GM23248 (cell line): ENCODE data around the gene WNK4. TPM values are rescaled to one million over a fixed set of nuclear protein-coding genes. Genes with fewer than 3 reads are reported as not detected.

Experiments used
- DNase-seq: peaks from one replicate; pipeline ENCODE4 v3.0.0-alpha.2; 2015
- H2AFZ ChIP-seq: fragments of 200-600 bp; sonication (generic); 2 replicates; pipeline ENCODE4 v1.6.1; 2016; ENCODE audit warnings: antibody characterized with exemption
- H3F3A ChIP-seq: fragments of 200-600 bp; sonication (generic); 2 replicates; pipeline ENCODE4 v1.6.1; 2016; ENCODE audit warnings: mild to moderate bottlenecking, antibody characterized with exemption, mixed run types; ENCODE audit not compliant: insufficient read depth
- H3K27ac ChIP-seq: fragments of 200-600 bp; sonication (generic); 2 replicates; pipeline ENCODE4 v1.5.1; 2016; ENCODE audit warnings: mild to moderate bottlenecking
- H3K27me3 ChIP-seq: fragments of 200-600 bp; sonication (generic); replicated peaks from 2 replicates; pipeline ENCODE4 v1.6.1; 2016; ENCODE audit warnings: mild to moderate bottlenecking; ENCODE audit not compliant: insufficient read depth
- H3K36me3 ChIP-seq: fragments of 200-600 bp; sonication (generic); 2 replicates; pipeline ENCODE4 v1.6.1; 2016; ENCODE audit warnings: low read depth, mild to moderate bottlenecking
- H3K4me1 ChIP-seq: fragments of 200-600 bp; sonication (generic); 2 replicates; pipeline ENCODE4 v1.6.1; 2016; ENCODE audit warnings: mild to moderate bottlenecking; ENCODE audit not compliant: insufficient read depth
- H3K4me2 ChIP-seq: fragments of 200-600 bp; sonication (generic); one replicate; pipeline ENCODE4 v1.6.1; 2016; ENCODE audit warnings: mild to moderate bottlenecking; ENCODE audit not compliant: unreplicated experiment
- H3K4me3 ChIP-seq: fragments of 200-600 bp; sonication (generic); 2 replicates; pipeline ENCODE4 v1.5.1; 2016; ENCODE audit warnings: mild to moderate bottlenecking
- H3K79me2 ChIP-seq: fragments of 200-600 bp; sonication (generic); 2 replicates; pipeline ENCODE4 v1.6.1; 2016; ENCODE audit warnings: mild to moderate bottlenecking; ENCODE audit not compliant: insufficient read depth
- H3K9ac ChIP-seq: fragments of 200-600 bp; sonication (generic); 2 replicates; pipeline ENCODE4 v1.6.1; 2016; ENCODE audit warnings: mild to moderate bottlenecking
- H3K9me2 ChIP-seq: fragments of 200-600 bp; sonication (generic); 2 replicates; pipeline ENCODE4 v1.6.1; 2016; ENCODE audit warnings: mixed run types, mild to moderate bottlenecking, moderate library complexity; ENCODE audit not compliant: insufficient read depth
- H3K9me3 ChIP-seq: fragments of 200-600 bp; sonication (generic); one replicate; pipeline ENCODE4 v1.6.1; 2017; ENCODE audit warnings: low read depth
- H4K20me1 ChIP-seq: fragments of 200-600 bp; sonication (generic); 2 replicates; pipeline ENCODE4 v1.6.0; 2016; ENCODE audit not compliant: insufficient read depth
- EZH2 ChIP-seq: fragments of 200-600 bp; sonication (generic); IDR thresholded peaks from 2 replicates; pipeline ENCODE4 v1.6.1; 2018; ENCODE audit warnings: antibody characterized with exemption, mild to moderate bottlenecking; ENCODE audit not compliant: insufficient read depth, poor library complexity, severe bottlenecking
- EZH2phosphoT487 ChIP-seq: fragments of 200-600 bp; sonication (generic); IDR thresholded peaks from 2 replicates; pipeline ENCODE4 v1.6.1; 2018; ENCODE audit warnings: antibody characterized with exemption, moderate library complexity, mild to moderate bottlenecking, low read depth; ENCODE audit not compliant: insufficient read depth
- WGBS, 2 experiments: methylation state at CpG; one replicate each; pipeline ENCODE4 v1.1.6; 2015 to 2017; ENCODE audit warnings: low lambda C conversion rate in 2 of 2, low coverage in 1 of 2; ENCODE audit errors: missing lambda C conversion rate in 2 of 2; 5-methylcytosine and 5-hydroxymethylcytosine counted together
- in situ Hi-C: fragments of 300-500 bp; cut with MboI; formaldehyde crosslinking; loops from 2 replicates; pipeline ENCODE4 v1.15.0; 2020
- polyA plus RNA-seq: library from polyadenylated mRNA; unstranded; fragments of >200 nt; fragmentation: Nextera tagmentation; extraction: Ambion mirVana; gene quantifications from 2 replicates; pipeline ENCODE4 v1.2.1, GENCODE V29; 2016
- total RNA-seq: library from RNA; depleted of rRNA; stranded (reverse); fragments of >200 nt; shearing (Covaris generic); gene quantifications from 2 replicates; pipeline ENCODE4 v1.2.3, GENCODE V29; 2014

The WNK4 gene
- total and polyA plus RNA-seq, 2 experiments from 2014 or later = 3.0 to 12.6 TPM

- H3K27me3 ChIP-seq = no peaks in the 10 kb centered on the region
- TF ChIP-seq EZH2phosphoT487 (no peak), EZH2 (no peak)
- peaks cover 11% of the 10 kb centered on the region; the same call in 1 of the 2 replicates for H3K79me2 ChIP-seq
- peak overlapping the region; percentile 89 for H3K9ac ChIP-seq
- H3K9me2 ChIP-seq = no peaks in the 10 kb centered on the region
- H3K27ac ChIP-seq = peak overlapping the region; percentile 66
- peaks cover 7% of the 10 kb centered on the region; the same call in 1 of the 2 replicates for H3K36me3 ChIP-seq
- peak overlapping the region; percentile 93 for H3K4me3 ChIP-seq
- peaks cover 21% of the 10 kb centered on the region; the same call in 1 of the 2 replicates for H3F3A ChIP-seq
- H3K9me3 ChIP-seq = no peaks in the 10 kb centered on the region
- DNase-seq = peak; percentile 58
- in situ Hi-C loops = no loop called here
- H3K4me2 ChIP-seq = peak overlapping the region; percentile 85
- H2AFZ ChIP-seq = peak overlapping the region; percentile 97
- WGBS, 2 experiments = 52 to 54% methylated on average over 3 of the region's 3 CpGs
- peaks cover 16% of the 10 kb centered on the region for H3K4me1 ChIP-seq
- no peaks in the 10 kb centered on the region for H4K20me1 ChIP-seq
These were observed 6.2 kb upstream of the WNK4 start for GRCh38 chr17:42774066-42774745.

GRCh38 chr17:42775534-42776098 is 4.8 kb upstream of the WNK4 start:
- peak; percentile 57 for DNase-seq
- Histone ChIP-seq H3K27ac (no peak overlapping the region; the same call in 1 of the 2 replicates), H3K36me3 (peaks cover 7% of the 10 kb centered on the region; the same call in 1 of the 2 replicates), H4K20me1 (no peaks in the 10 kb centered on the region), H2AFZ (no peak overlapping the region), H3K9me2 (no peaks in the 10 kb centered on the region), H3K4me3 (no peak overlapping the region), H3K9me3 (no peaks in the 10 kb centered on the region), H3K9ac (no peak overlapping the region), H3K4me1 (peaks cover 16% of the 10 kb centered on the region), H3F3A (peaks cover 26% of the 10 kb centered on the region; the same call in 1 of the 2 replicates), H3K79me2 (peaks cover 11% of the 10 kb centered on the region; the same call in 1 of the 2 replicates), H3K4me2 (no peak overlapping the region), H3K27me3 (no peaks in the 10 kb centered on the region)
- in situ Hi-C loops = no loop called here
- TF ChIP-seq EZH2phosphoT487 (no peak), EZH2 (no peak)
- WGBS, 2 experiments = 70 to 78% methylated on average over 3 of the region's 3 CpGs

GRCh38 chr17:42778570-42778969 is 1.8 kb upstream of the WNK4 start:
- TF ChIP-seq EZH2 (no peak), EZH2phosphoT487 (no peak)
- Histone ChIP-seq H3K9me2 (no peaks in the 10 kb centered on the region), H3K4me1 (peaks cover 25% of the 10 kb centered on the region), H3K36me3 (peaks cover 7% of the 10 kb centered on the region; the same call in 1 of the 2 replicates), H2AFZ (no peak overlapping the region), H3K4me3 (no peak overlapping the region), H3K27me3 (no peaks in the 10 kb centered on the region), H3F3A (peaks cover 32% of the 10 kb centered on the region; the same call in 1 of the 2 replicates), H3K79me2 (peaks cover 33% of the 10 kb centered on the region), H4K20me1 (no peaks in the 10 kb centered on the region), H3K27ac (no peak overlapping the region), H3K9ac (no peak overlapping the region), H3K4me2 (no peak overlapping the region), H3K9me3 (no peaks in the 10 kb centered on the region)
- WGBS, 2 experiments = 94 to 96% methylated on average over 5 of the region's 5 CpGs
- no peak for DNase-seq
- in situ Hi-C loops = no loop called here

- H3K9ac ChIP-seq = 0 out of 2 replicates have a peak overlapping the region, but pooled peaks have one; percentile 76
- no peak for DNase-seq
- H3K9me2 ChIP-seq = no peaks in the 10 kb centered on the region
These were observed 990 bp upstream of the WNK4 start for GRCh38 chr17:42779304-42779935.

More at GRCh38 chr17:42779304-42779935, 990 bp upstream of the WNK4 start:
- in situ Hi-C loops = no loop called here
- Histone ChIP-seq H3F3A (peaks cover 24% of the 10 kb centered on the region; the same call in 1 of the 2 replicates), H2AFZ (no peak overlapping the region; the same call in 1 of the 2 replicates), H4K20me1 (no peaks in the 10 kb centered on the region), H3K4me1 (peaks cover 30% of the 10 kb centered on the region), H3K27ac (no peak overlapping the region), H3K4me2 (peak overlapping the region; percentile 94), H3K27me3 (no peaks in the 10 kb centered on the region), H3K36me3 (peaks cover 7% of the 10 kb centered on the region; the same call in 1 of the 2 replicates), H3K79me2 (peaks cover 33% of the 10 kb centered on the region), H3K9me3 (no peaks in the 10 kb centered on the region), H3K4me3 (peak overlapping the region; percentile 85; the same call in 1 of the 2 replicates)
- TF ChIP-seq EZH2phosphoT487 (no peak), EZH2 (no peak)
- 49 to 70% methylated on average over 3 of the region's 3 CpGs for WGBS, 2 experiments
